BJ (cell line): ENCODE results near the gene AKAP1. TPM values are rescaled to one million over a fixed set of nuclear protein-coding genes. Genes with fewer than 3 reads are reported as not detected.

Experiments
- CTCF ChIA-PET: fragments of 350-600 bp; formaldehyde crosslinking; extraction: SDS; loops from one replicate; lab custom pipeline; 2021; ENCODE audit warnings: antibody characterized with exemption, inconsistent platforms; lab: Yijun Ruan, JAX
- POLR2A ChIA-PET: fragments of 300-600 bp; sonication (Branson Sonifier 250); formaldehyde crosslinking; extraction: SDS; loops from one replicate; lab custom pipeline; 2021; ENCODE audit warnings: antibody characterized with exemption; lab: Charles Lee
- DNase-seq: peaks from one replicate; pipeline ENCODE4 v3.0.0-alpha.2; 2011; ENCODE audit warnings: low read depth
- H3K27me3 ChIP-seq: 2 replicates; pipeline ENCODE4 v1.6.0; 2011; ENCODE audit warnings: low read length; ENCODE audit not compliant: control insufficient read depth, insufficient read depth
- H3K36me3 ChIP-seq: 2 replicates; pipeline ENCODE4 v1.5.1; 2011; ENCODE audit warnings: low read length; ENCODE audit not compliant: control insufficient read depth, insufficient read depth
- H3K4me3 ChIP-seq: 2 replicates; pipeline ENCODE4 v1.5.1; 2011; ENCODE audit warnings: low read depth, mild to moderate bottlenecking, control low read depth, low read length
- polyA plus RNA-seq: library from polyadenylated mRNA; depleted of rRNA; stranded (reverse); fragments of >200 nt; gene quantifications from 2 replicates; pipeline ENCODE4 v1.2.3, GENCODE V29; 2011
- TF ChIP-seq, protein P1 (sequence below): IDR thresholded peaks from 2 replicates; pipeline ENCODE4 v1.5.1; 2011; ENCODE audit warnings: low read depth, mild to moderate bottlenecking, control low read depth, inconsistent platforms, low read length, moderate library complexity; ENCODE audit not compliant: insufficient read depth

AKAP1 gene
- polyA plus RNA-seq, 1 experiment, result 15.7 TPM

DNA sequence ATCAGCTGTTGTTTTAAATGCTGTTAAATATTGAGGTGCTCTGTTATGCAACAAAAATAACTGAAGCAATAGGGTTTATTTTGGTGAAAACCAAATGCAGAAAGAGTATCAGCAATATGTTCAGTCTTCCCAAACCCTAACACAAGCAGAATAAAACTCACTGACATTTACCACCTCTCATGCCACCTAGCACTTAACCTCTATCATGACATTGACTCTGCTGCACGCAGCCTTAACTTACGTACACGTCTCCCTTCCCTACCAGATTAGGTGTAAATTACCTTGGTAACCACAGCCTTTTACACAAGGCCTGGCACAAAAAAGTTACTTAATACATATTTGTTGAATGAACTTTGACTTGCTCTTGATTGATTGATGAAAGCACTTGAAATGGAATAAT lies 9.9 kb upstream of the AKAP1 start:
- POLR2A ChIA-PET, result no interaction called here
- Histone ChIP-seq H3K27me3 (0 out of 2 replicates have a peak, but pooled peaks cover 2% of the 10 kb centered on the region), H3K4me3 (no peak overlapping the region), H3K36me3 (no peaks in the 10 kb centered on the region)
- CTCF ChIA-PET, result no interaction called here
- TF ChIP-seq, protein P1, sequence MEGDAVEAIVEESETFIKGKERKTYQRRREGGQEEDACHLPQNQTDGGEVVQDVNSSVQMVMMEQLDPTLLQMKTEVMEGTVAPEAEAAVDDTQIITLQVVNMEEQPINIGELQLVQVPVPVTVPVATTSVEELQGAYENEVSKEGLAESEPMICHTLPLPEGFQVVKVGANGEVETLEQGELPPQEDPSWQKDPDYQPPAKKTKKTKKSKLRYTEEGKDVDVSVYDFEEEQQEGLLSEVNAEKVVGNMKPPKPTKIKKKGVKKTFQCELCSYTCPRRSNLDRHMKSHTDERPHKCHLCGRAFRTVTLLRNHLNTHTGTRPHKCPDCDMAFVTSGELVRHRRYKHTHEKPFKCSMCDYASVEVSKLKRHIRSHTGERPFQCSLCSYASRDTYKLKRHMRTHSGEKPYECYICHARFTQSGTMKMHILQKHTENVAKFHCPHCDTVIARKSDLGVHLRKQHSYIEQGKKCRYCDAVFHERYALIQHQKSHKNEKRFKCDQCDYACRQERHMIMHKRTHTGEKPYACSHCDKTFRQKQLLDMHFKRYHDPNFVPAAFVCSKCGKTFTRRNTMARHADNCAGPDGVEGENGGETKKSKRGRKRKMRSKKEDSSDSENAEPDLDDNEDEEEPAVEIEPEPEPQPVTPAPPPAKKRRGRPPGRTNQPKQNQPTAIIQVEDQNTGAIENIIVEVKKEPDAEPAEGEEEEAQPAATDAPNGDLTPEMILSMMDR, result no peak
- DNase-seq, result no peak

DNA sequence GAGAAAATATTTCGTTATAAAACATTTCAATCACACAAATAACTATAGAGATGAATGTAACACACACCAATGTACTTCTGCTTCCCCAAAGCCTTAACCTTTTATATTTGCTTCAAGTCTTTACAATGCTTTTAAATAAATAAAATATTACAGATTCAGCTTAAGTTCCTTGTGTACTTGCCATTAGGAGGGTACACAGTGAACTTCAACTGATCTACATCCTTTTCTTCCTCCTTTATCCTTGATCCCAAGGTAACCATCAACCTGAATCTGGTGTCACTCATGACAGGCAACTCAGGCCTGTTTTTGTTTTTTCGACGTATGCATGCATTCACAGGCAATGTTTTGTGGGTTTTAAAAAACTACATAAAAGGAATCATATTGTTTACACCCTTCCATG lies 9.3 kb upstream of the AKAP1 start:
- 0 out of 2 replicates have a peak, but pooled peaks cover 2% of the 10 kb centered on the region for H3K27me3 ChIP-seq
- no peaks in the 10 kb centered on the region for H3K36me3 ChIP-seq
- no peak for DNase-seq
- TF ChIP-seq, protein P1, result no peak
- ChIA-PET POLR2A (no interaction called here), CTCF (no interaction called here)
- H3K4me3 ChIP-seq, result no peak overlapping the region

DNA sequence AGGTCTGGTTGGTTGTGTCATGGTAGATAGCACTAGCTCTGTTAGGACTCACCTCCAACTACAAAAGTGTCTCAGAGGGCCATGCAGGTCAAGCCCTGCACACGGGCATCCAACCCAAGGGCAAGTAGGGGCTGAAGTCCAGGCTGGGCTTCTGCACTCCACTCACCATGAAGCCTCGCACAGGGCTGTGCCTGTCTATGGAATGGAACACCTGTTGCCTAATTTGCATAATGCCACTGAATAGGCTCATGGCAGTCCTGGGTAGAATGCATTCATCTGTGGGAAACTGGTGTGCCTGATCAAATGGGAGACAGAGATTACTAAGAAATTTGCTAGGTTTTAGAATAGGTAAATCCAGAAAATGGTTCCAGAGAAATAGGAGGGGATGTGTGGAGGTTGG lies 8.0 kb upstream of the AKAP1 start:
- ChIA-PET CTCF (no interaction called here), POLR2A (no interaction called here)
- no peak for DNase-seq
- TF ChIP-seq, protein P1, result no peak
- peaks cover under 1% of the 10 kb centered on the region; the same call in 1 of the 2 replicates for H3K27me3 ChIP-seq
- no peaks in the 10 kb centered on the region for H3K36me3 ChIP-seq
- H3K4me3 ChIP-seq, result no peak overlapping the region

DNA sequence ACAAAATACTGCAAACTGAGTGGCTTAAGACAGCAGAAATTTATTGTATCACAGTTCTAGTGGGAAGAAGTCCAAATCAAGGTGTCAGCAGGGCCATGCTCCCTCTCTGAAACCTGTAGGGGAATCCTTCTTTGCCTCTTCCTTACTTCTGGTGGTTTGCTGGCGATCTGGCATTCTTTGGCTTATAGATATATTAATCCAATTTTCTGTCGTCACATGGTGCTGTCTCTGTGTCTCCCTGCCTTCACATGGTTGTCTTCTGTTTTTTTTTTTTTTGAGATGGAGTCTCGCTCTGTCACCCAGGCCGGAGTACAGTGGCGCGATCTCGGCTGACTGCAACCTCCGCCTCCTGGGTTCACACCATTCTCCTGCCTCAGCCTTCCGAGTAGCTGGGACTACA lies 6.8 kb upstream of the AKAP1 start:
- Histone ChIP-seq H3K27me3 (no peaks in the 10 kb centered on the region; the same call in 1 of the 2 replicates), H3K4me3 (no peak overlapping the region), H3K36me3 (no peaks in the 10 kb centered on the region)
- DNase-seq, result no peak
- TF ChIP-seq, protein P1, result no peak
- CTCF ChIA-PET, result no interaction called here
- POLR2A ChIA-PET, result no interaction called here

DNA sequence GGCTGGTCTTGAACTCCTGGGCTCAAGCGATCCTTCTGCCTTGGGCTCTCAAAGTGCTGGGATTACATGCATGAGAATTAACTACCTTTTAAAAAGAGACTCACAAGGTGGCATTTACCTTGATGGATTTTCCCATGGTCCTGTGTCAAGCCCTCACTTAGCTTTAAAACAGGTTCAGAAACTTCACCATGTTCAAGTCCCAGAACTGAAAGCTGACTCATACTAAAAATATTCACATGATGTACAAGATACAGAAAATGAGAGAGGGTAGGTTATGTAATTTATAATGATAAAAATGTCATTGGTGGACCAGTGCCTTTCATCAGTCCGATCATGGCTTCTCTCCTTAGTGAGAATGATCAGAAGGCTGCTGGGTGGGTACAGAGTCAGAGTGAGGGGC lies 4.3 kb upstream of the AKAP1 start:
- POLR2A ChIA-PET, result no interaction called here

More for the DNA sequence above, 4.3 kb upstream of the AKAP1 start:
- Histone ChIP-seq H3K36me3 (no peaks in the 10 kb centered on the region), H3K27me3 (no peaks in the 10 kb centered on the region; the same call in 1 of the 2 replicates), H3K4me3 (no peak overlapping the region)
- DNase-seq, result no peak
- CTCF ChIA-PET, result interaction anchor here (0.6 kb wide), 1 partner anchor 44 kb away, joined by 3 read pairs; no protein-coding TSS in a partner anchor
- TF ChIP-seq, protein P1, result no peak
